Measurements from ENCODE around the gene SAYSD1.

SAYSD1 gene

GRCh38 chr6:39056191-39056590 is 58.8 kb downstream of the SAYSD1 start:
- DNase-seq = no peak

- no peak for DNase-seq
These were observed 59.3 kb downstream of the SAYSD1 start for GRCh38 chr6:39055661-39056060.

GRCh38 chr6:39054577-39055142 is 60.3 kb downstream of the SAYSD1 start:
- DNase-seq = no peak

All from NCI-H2107 (cell line).